Astrocyte (in vitro differentiated cells and primary cell): ENCODE results near the gene TMEM266. TPM values are rescaled to one million over a fixed set of nuclear protein-coding genes. Genes with fewer than 3 reads are reported as not detected.

ENCODE experiments used
- DNase-seq: peaks from one replicate; pipeline ENCODE4 v3.0.0-alpha.2; 2010; ENCODE audit warnings: low read depth
- FAIRE-seq: peaks from 2 replicates; lab custom pipeline; 2011; peaks lifted over from hg19 to GRCh38; lab: Jason Lieb, UNC
- H2AFZ ChIP-seq: 2 replicates; pipeline ENCODE4 v1.6.0; 2012; ENCODE audit warnings: low read depth, low read length, inconsistent platforms
- H3K27ac ChIP-seq: 2 replicates; pipeline ENCODE4 v1.5.1; 2011; ENCODE audit warnings: low read depth, low read length, inconsistent platforms
- H3K27me3 ChIP-seq: 2 replicates; pipeline ENCODE4 v1.6.0; 2011; ENCODE audit warnings: low read length, inconsistent platforms; ENCODE audit not compliant: insufficient read depth
- H3K36me3 ChIP-seq: 2 replicates; pipeline ENCODE4 v1.5.1; 2011; ENCODE audit warnings: low read length, inconsistent platforms; ENCODE audit not compliant: insufficient read depth
- H3K4me1 ChIP-seq: 2 replicates; pipeline ENCODE4 v1.5.1; 2011; ENCODE audit warnings: low read length, inconsistent platforms; ENCODE audit not compliant: insufficient read depth
- H3K4me2 ChIP-seq: 2 replicates; pipeline ENCODE4 v1.6.0; 2012; ENCODE audit warnings: low read length, inconsistent platforms
- H3K4me3 ChIP-seq: 2 replicates; pipeline ENCODE4 v1.5.1; 2011; ENCODE audit warnings: low read depth, mild to moderate bottlenecking, low read length, inconsistent platforms; ENCODE audit not compliant: insufficient read depth
- H3K79me2 ChIP-seq: 2 replicates; pipeline ENCODE4 v1.6.0; 2012; ENCODE audit warnings: mild to moderate bottlenecking, low read length, inconsistent platforms; ENCODE audit not compliant: insufficient read depth
- H3K9ac ChIP-seq: 2 replicates; pipeline ENCODE4 v1.6.0; 2012; ENCODE audit warnings: mild to moderate bottlenecking, low read length, inconsistent platforms
- H3K9me3 ChIP-seq: 2 replicates; pipeline ENCODE4 v1.5.1; 2012; ENCODE audit warnings: low read depth, mild to moderate bottlenecking, low read length, inconsistent platforms; ENCODE audit not compliant: insufficient read depth
- H4K20me1 ChIP-seq: 2 replicates; pipeline ENCODE4 v1.6.0; 2012; ENCODE audit warnings: low read length, inconsistent platforms; ENCODE audit not compliant: insufficient read depth
- H3K27ac Mint-ChIP-seq: one replicate; pipeline ENCODE4 v1.8.0; 2021; ENCODE audit warnings: mild to moderate bottlenecking, mixed read lengths; ENCODE audit not compliant: unreplicated experiment
- H3K27me3 Mint-ChIP-seq: one replicate; pipeline ENCODE4 v1.8.0; 2021; ENCODE audit warnings: low read depth, mixed read lengths; ENCODE audit not compliant: unreplicated experiment
- H3K36me3 Mint-ChIP-seq: one replicate; pipeline ENCODE4 v1.8.0; 2021; ENCODE audit warnings: low read depth, mixed read lengths; ENCODE audit not compliant: unreplicated experiment
- H3K4me1 Mint-ChIP-seq: one replicate; pipeline ENCODE4 v1.8.0; 2021; ENCODE audit warnings: low read depth, mixed read lengths; ENCODE audit not compliant: unreplicated experiment
- H3K4me3 Mint-ChIP-seq: one replicate; pipeline ENCODE4 v1.8.0; 2021; ENCODE audit warnings: mild to moderate bottlenecking, moderate library complexity, mixed read lengths; ENCODE audit not compliant: unreplicated experiment
- H3K9me3 Mint-ChIP-seq: one replicate; pipeline ENCODE4 v1.8.0; 2021; ENCODE audit warnings: mild to moderate bottlenecking, mixed read lengths; ENCODE audit not compliant: unreplicated experiment
- CTCF ChIP-seq: IDR thresholded peaks from 2 replicates; pipeline ENCODE4 v1.5.1; 2011; ENCODE audit warnings: low read depth, mild to moderate bottlenecking, inconsistent platforms, low read length, moderate library complexity; ENCODE audit not compliant: insufficient read depth
- EZH2 ChIP-seq: IDR thresholded peaks from 2 replicates; pipeline ENCODE4 v1.6.1; 2012; ENCODE audit warnings: mild to moderate bottlenecking, low read length, inconsistent platforms; ENCODE audit not compliant: insufficient read depth
- total RNA-seq: library from RNA; stranded (reverse); gene quantifications from 2 replicates; pipeline ENCODE4 v1.2.1, GENCODE V29; 2021

The TMEM266 gene
- total RNA-seq, 1 donor from 2014 or later, result 0.36 TPM

DNA sequence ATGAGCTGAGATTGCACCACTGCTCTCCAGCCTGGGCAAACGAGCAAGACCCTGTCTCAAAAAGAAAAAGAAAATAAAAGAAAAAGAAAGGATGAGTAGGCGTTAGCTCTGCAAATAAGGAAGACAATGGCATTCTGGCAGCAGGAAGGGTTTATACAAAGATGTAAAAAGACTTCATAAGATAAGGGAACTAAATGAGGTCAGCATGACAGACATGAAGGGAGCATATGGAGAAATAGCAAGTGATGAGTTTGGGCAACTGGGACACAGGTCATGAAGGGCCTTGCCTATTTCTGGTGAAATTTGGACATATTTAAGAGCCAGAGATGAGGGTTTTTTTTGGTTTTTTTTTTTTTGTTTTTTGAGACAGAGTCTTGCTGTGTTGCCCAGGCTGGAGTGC is 24.5 kb downstream of the TMEM266 start:
- TF ChIP-seq CTCF (no peak), EZH2 (no peak)
- H3K27me3 Mint-ChIP-seq, result peaks cover 18% of the 10 kb centered on the region
- no peak overlapping the region for H3K4me2 ChIP-seq
- no peaks in the 10 kb centered on the region for H3K36me3 Mint-ChIP-seq
- H3K79me2 ChIP-seq, result no peaks in the 10 kb centered on the region
- no peak overlapping the region for H3K9ac ChIP-seq
- no peaks in the 10 kb centered on the region for H3K4me1 Mint-ChIP-seq
- no peak for DNase-seq
- H2AFZ ChIP-seq, result no peak overlapping the region
- H3K4me3 Mint-ChIP-seq, result no peak overlapping the region
- H3K36me3 ChIP-seq, result no peaks in the 10 kb centered on the region
- no peak for FAIRE-seq
- H3K27me3 ChIP-seq, result peaks cover 5% of the 10 kb centered on the region
- no peaks in the 10 kb centered on the region for H3K4me1 ChIP-seq
- no peaks in the 10 kb centered on the region for H4K20me1 ChIP-seq
- no peaks in the 10 kb centered on the region for H3K9me3 ChIP-seq
- H3K9me3 Mint-ChIP-seq, result no peaks in the 10 kb centered on the region
- no peak overlapping the region for H3K27ac Mint-ChIP-seq
- no peak overlapping the region for H3K27ac ChIP-seq
- no peak overlapping the region for H3K4me3 ChIP-seq

GRCh38 chr15:76098685-76099084 is 38.9 kb downstream of the TMEM266 start:
- Histone ChIP-seq H3K79me2 (no peaks in the 10 kb centered on the region), H3K4me3 (no peak overlapping the region), H2AFZ (no peak overlapping the region), H3K4me2 (no peak overlapping the region), H3K27ac (no peak overlapping the region), H3K4me1 (no peaks in the 10 kb centered on the region), H3K9ac (no peak overlapping the region), H3K9me3 (no peaks in the 10 kb centered on the region), H3K27me3 (peaks cover 6% of the 10 kb centered on the region), H4K20me1 (no peaks in the 10 kb centered on the region), H3K36me3 (no peaks in the 10 kb centered on the region)
- Mint-ChIP-seq H3K36me3 (peaks cover 4% of the 10 kb centered on the region), H3K27ac (no peak overlapping the region), H3K4me1 (peaks cover 3% of the 10 kb centered on the region), H3K9me3 (peaks cover 4% of the 10 kb centered on the region), H3K4me3 (no peak overlapping the region), H3K27me3 (peaks cover 37% of the 10 kb centered on the region)
- TF ChIP-seq CTCF (no peak), EZH2 (no peak)
- FAIRE-seq, result no peak
- no peak for DNase-seq

- Histone ChIP-seq H3K36me3 (no peaks in the 10 kb centered on the region), H3K79me2 (no peaks in the 10 kb centered on the region), H3K4me2 (no peak overlapping the region), H4K20me1 (no peaks in the 10 kb centered on the region), H3K4me3 (no peak overlapping the region), H3K9me3 (no peaks in the 10 kb centered on the region), H3K4me1 (no peaks in the 10 kb centered on the region), H2AFZ (no peak overlapping the region), H3K27ac (no peak overlapping the region), H3K27me3 (peaks cover 6% of the 10 kb centered on the region), H3K9ac (no peak overlapping the region)
- FAIRE-seq (no peak), DNase-seq (no peak)
- TF ChIP-seq EZH2, result no peak
- TF ChIP-seq CTCF, result no peak
- peaks cover 4% of the 10 kb centered on the region for H3K9me3 Mint-ChIP-seq
- peaks cover 4% of the 10 kb centered on the region for H3K36me3 Mint-ChIP-seq
- no peak overlapping the region for H3K4me3 Mint-ChIP-seq
- H3K27ac Mint-ChIP-seq, result no peak overlapping the region
- peaks cover 3% of the 10 kb centered on the region for H3K4me1 Mint-ChIP-seq
- H3K27me3 Mint-ChIP-seq, result peaks cover 32% of the 10 kb centered on the region
Observed at GRCh38 chr15:76099388-76099787, 39.6 kb downstream of the TMEM266 start.
